NCI-H1436 treated with DMSO at 0.1 percent for 48 hours (cell line): ENCODE results near the gene RNF207.
A peak's percentile ranks its signal among the peaks of the same experiment; 100 is the strongest.

Source experiments
- DNase-seq: peaks from one replicate; lab custom pipeline; 2025; lab: John Stamatoyannopoulos, UW

RNF207 gene

DNA sequence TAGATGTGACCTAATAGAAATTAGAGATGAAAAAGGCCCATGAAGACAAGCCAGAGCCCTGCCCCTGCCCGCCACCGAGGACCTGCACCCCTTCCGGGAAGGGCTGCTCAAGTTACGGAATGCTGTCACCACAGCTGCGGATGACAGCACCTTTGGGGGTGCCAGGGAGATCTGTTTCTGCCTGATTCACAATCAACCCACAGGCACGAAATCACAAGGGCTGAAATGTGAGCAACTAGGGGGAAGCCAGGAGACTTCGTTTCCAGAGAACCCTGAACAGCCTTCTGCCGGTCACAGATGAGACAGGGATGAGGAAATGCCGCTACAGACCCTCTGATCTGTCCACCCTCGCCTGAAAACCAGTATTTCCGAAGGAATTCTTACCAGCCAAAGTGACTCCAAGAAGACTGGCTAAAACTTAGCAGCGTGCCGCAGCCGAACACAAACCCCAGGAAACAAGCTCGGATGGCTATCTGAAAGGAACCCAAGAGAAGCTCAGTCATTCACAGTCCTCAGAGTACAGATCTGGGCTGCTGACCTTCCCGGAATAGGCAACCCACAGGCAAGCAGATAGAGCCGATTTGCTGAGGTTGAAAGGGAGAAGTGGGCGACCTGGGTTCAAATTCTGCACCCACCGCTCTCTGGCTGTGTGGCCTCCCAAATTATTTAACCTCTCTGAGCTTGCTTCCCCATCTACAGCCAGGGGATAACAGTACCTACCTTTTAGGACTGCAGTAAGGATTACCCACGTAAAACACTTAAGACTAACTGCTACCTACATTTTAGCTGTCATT, 28.8 kb downstream of the RNF207 start:
- DNase-seq = no peak

DNA sequence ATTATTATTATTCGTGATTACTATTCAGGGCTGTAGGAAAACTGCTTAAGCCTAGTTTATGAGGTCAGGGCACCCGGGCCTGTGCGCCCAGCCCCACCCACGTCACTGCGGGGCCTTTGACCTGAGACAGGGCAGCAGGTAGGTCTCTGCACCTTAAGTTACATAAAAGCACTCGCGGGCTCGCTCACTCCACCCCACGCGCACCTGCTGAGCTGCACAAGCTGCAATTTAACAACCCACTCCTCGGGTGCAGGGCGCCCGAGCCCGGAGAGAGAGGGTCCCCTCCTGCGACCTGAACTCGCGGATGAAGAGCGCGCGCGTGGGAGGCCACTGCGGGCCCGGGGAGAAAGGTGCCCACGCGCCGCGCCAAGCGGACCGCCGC, 29.4 kb downstream of the RNF207 start:
- DNase-seq = no peak

DNA sequence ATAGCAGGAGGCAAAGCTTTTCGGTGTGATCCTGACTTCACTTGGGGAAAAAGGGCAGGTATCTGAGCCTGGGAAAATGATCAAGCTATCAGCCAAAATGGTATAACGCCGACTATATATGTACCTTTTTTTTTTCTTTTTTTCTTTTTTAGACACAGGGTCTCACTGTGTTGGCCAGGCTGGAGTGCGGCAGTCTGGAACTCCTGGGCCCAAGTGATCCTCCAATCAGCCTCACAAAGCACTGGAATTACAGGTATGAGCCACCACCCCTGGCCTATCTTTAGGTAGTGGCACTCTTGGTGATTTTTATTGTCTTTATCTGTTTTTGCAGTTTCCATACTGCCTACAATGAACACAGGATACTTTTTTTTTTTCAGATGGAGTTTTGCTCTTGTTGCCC, 31.2 kb downstream of the RNF207 start:
- no peak for DNase-seq

DNA sequence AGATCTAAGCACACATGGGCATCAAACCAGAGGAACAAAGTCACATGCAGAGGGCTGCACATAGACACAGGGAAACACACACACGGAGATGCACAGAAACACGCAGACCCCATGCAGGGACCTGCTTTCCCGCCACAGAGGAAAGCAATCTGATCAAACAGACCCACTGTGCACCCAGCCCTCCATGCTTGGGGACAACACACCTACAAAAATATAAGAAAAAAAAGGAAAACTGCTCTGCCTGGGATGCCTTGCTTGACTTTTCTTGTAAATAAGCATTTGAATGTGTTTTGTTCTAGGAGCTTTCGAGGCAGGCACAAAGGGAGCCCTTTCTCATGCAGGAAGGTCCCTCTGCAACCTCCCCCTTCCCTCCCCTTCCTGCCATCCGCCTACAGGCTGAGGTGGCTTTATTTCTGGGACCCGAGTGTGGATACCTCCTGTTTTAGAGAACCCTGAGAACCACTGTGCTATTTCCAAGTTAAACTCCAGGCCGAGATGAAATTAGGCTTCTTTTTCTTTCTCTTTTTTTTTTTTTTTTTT, 33.4 kb downstream of the RNF207 start:
- no peak for DNase-seq

DNA sequence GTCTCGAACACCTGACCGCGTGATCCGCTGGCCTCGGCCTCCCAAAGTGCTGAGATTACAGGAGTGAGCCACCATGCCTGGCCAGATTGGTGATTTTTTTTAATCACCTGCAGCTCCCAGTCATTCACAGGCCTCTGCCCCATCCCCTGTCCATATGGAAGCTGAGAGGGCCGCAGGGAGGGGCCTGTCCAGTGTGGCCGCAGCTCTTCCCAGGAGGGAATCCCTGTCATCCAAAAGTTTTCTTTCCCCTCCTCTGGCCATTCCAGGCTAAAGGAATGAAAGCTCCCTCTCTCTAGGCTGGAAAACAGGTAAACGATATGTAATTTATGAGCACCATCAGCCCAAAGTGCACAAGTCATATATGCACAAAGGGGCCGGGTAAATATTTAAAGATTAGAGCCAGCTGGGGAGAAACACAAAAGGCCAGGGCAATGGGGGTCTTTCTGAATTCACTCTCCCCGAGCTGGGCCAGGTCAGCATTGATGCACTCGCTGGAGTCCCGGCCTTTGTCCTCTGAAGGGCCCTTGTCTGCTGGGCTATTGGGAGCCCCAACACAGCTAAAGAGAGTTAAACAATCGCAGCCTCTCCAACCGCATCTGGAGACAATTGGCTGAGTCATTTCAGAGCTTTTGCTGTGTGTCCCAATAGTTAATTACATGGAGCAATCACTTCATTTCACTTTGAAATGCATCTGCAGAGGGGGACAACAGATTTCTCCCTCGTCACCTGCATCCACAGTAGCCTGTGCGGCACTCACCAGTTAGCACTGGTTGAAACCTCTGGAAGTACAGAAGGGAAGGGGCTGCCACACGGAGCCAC, 34.2 kb downstream of the RNF207 start:
- DNase-seq = peak; percentile 24

DNA sequence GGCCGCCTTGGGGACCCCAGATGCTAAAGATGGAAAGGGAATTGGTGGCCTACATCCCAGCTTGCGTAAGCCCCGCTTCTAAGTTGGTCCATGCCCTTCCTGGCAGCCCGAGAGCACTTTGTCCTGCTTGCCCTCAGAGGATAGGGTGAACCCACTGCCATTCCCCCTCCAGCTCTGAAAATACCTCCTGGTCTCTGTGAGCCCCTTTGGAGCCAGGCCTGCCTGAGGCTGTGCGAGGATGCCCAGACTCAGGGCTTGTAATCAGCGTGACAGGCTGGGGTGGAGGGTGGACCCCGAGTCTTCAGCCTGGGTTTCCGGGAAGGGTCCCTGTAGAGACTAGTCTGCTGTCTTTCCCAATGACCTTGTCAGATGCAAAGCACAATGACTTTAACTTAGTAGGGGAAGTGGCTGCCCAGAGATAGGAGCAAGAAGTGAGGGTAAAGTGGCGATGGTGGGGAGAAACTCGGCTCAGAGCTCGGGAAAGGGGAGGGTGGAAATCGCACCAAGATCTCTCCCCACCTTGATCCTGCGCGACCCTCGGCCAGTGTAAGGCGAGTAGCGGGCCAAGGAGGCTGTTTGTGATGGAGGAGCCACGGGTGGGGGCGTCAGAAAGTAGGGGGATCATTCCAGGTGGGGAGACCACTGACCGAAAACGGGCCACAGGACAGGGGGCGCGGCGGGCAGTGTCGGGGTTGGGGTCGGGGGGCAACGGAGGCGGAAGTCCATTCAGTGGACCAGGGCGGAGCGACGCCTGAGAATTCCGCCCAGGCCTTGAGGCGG, 35.4 kb downstream of the RNF207 start:
- DNase-seq = no peak

DNA sequence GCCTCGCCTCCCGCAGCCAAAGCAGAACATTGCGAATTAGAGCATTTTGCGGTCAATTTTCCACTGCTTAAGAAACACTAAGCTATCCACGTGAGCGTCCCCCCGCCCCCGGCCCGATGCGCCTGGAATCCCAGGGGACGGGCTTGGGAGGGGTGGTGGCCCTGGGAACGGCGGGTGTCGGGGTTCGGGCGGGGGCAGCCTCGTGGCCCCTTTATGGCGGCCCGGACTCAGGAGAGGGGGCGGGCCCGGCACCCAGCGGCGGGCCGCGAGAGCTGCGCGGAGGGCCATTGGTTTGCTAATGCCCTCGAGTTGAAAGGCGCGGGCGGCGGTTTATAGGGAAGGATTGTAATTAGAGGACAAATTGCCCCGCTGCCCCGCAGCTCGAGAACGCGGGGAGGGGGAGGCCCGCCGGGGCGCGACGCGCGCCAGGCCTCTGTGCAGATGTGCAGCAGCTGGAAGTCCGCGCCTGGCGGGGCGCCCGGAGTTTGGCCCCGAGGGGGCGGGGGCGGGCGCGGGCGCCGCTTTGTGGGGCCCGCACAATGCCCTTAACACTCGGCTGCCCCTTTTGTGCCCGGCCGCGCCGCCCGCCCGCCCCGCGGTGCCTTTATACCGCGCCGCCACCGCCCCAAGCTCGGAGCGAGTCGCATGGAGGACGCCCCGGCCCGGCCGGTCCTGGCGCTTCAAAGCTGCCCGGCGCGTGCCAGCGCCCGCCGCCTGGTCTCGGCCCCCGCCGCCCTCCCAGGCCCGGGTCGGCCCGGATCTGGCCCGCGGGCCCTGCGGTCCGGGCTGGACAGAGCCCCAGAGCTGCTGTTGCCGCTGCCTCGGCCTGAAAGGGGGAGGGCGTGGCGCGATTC, 36.2 kb downstream of the RNF207 start:
- no peak for DNase-seq

DNA sequence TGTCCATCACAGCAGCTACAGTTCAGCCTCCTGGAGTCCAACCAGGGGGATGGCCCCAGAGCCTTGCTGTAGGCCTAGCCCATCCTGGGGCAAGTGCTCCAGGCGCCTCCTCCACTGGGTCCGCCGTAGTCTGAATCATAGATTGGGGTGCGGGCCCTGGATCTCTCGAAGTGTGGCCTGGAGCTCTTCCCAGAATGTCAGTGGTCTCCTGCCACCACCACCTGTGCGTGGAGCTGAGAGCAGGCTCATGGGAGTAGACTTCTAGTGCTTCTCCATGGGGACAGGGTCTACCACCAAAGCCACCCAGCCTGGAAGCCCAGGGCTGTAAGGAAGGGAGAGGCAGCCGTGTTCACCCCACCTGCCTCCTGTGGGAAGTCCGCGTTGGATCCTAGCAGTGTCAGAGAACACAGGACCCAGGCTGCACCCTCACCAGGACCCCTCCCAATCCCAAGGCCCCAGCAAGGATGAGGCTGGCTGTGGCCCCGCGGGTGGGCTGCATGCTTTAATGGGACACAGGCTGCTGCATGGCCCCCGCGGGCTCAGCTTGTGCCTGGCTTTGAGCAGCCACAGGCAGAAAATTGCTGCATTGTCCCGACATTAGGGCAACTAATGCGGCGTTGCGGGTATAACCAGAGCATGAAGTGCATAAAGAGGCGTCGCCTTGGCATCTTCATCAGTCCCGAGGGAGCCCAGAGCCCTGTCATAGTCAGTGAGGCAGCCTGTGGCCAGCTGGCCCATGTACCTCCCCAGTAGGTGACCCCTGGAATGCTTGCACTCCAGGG, 37.3 kb downstream of the RNF207 start:
- DNase-seq = no peak

DNA sequence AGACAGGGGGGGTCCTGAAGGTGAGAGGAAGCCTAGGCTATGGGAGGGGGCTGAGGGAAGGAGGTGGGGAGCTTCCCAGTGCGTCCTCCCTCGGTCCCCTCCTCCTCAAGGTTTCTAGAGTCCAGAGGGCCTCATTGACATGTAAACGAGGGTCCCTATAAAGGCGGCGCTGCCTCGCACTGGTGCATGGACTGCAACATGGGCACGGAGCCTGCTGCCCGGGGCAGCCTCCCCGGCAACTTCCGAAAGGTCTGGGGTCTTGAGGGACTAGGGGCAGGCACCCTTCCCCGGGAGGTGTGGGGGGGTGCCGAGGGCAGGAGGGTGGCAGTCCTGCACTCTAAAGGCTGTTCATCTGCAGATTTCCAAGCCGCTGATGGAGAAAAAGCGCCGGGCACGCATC, 38.1 kb downstream of the RNF207 start, which contains the start of gene HES3:
HES3 (plus strand) TSS at position 187 of the 400 bp plus-strand sequence; CDS start at position 374, 187 bp downstream.
- DNase-seq = no peak

DNA sequence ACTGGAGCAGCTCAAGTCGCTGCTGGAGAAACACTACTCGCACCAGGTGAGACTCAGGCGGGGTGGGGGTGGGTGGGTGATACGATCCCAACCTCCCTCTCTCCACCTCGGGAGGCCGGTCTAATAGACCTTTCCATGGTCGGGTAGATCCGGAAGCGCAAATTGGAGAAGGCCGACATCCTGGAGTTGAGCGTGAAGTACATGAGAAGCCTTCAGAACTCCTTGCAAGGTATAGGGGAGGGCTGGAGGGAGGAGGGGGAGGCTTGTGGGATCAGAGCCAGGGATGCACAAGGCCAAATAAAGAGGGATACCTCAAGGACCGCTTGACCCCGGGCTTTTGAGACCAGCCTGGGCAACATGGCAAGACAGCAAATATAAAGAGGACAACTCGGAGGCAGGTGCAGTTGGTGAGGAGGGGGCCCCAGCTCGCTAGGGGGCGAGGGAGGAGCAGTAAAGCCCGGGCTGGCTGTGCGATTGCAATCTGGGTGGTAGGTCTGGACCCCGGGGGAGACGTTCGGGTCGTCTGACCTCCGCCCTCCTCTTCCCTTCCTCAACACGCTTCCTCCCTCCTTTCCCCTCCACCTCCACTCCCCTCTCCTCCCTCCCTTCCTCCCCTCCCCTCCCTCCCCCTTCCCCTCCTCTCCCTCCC, 38.6 kb downstream of the RNF207 start:
- DNase-seq = no peak

DNA sequence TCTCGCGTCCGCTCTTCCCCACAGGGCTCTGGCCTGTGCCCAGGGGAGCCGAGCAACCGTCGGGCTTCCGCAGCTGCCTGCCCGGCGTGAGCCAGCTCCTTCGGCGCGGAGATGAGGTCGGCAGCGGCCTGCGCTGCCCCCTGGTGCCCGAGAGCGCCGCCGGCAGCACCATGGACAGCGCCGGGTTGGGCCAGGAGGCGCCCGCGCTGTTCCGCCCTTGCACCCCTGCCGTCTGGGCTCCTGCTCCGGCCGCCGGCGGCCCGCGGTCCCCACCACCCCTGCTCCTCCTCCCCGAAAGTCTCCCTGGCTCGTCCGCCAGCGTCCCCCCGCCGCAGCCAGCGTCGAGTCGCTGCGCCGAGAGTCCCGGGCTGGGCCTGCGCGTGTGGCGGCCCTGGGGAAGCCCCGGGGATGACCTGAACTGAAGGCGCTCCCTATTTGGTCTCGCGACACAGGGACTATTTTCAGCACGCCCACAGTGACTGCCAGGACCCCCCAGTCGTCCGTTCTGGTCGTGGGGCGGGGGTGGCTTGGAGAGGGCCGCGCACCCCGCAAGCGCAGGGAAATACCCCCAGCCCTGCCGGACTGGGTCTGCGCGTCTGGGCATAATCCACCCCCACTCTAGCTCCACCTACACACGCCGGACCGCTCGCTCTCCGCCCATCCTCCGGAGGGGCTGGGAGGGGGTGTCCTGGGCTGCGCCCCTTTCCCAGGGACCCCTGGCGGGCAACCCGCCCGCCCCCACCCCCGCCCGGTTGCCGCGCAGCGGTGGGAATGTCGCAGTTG, 39.4 kb downstream of the RNF207 start:
- no peak for DNase-seq

DNA sequence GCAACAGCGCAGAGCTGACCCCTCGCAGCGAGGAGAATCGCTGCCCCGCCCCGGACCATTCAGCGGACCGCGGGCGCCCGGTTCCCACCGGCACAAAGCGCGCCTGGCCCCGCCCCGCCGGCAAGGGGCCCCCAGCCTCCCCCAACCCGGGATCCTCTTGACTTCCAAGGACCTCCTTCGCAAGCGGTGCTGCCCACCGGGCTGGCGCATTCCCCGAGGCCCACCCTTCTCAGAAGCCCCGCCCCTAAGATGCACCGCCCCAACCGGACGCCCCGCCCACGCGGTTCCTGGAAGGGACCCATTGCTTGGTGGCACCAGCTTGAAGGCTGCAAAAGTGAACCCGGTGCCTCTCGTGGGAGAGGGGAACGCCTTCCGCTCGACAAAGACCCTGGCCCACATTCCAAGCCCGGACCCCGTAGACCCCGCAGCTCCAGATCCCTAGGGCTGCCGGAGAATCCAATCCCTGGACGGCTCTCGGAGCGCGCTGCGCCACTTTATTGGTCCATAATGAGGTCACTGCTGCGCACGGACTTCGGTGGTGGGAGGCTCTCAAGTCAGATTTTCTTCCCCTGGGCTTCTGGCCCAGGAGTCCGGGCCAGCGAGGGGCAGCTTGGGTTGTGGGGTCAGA, 40.1 kb downstream of the RNF207 start:
- DNase-seq = no peak

DNA sequence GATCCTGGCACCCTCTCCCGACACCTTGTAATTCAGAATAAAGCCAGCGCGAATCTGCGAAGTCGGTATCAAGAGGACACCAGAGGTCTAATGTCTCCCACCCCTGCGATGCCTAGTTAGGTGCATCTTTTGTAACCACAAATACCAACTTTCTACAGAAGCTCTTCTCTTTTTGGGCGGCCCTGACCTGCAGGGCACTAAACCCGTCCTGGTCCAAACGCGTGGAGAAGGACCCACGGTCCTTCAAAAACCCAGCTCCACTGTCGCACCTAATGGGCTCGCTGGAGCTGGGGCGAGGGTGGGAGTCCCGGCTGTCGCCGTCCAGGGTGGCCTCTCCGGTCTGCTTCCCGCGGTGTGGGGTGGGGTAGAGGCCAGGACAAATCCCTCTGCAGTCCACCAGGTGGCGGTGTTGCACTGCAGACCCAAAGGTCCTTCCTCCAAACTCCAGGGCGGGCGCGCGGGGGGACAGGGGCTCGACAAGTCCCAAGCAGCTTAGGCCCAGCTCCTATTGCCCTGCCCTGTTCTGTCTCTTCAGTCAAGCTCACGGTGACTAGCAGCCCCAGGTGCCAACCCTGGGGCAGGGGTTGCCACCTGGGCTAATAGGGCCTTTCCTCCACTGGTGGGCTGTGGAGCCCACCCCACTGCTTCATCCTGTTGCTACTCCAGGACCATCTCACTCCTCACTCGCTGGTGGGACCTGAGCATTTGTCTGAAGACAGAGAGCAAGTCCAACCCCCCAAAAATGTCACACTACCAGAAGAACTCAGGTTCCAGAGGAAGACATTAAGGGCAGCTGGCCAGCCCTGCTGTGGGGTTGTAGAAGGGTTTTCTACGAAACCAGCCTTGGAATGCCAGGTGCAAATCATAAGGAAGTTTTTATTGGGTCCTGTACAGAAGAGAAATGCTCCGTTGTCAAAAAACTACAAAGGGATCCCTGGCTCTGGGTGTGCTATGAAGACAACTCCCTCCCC, 40.9 kb downstream of the RNF207 start:
- DNase-seq = no peak

DNA sequence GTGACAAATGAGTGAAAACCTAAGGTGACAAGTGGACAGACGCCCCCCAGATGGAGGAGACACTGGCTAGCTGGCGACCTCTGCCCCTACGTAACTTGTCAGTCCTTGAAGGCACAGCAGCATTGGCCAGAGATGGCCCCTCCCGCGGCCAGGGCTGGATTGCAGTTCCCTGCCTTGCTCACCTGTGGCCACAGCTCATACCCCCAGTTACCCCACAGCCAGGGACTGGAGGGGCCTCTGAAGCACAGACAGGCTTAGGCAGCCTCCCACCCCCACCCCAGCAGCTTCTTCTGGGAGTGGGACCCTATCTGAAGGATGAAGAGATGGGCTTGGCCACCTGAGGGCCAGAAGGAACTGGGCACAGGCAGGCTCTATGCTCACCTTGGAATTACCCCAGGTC, 41.7 kb downstream of the RNF207 start:
- DNase-seq = no peak

DNA sequence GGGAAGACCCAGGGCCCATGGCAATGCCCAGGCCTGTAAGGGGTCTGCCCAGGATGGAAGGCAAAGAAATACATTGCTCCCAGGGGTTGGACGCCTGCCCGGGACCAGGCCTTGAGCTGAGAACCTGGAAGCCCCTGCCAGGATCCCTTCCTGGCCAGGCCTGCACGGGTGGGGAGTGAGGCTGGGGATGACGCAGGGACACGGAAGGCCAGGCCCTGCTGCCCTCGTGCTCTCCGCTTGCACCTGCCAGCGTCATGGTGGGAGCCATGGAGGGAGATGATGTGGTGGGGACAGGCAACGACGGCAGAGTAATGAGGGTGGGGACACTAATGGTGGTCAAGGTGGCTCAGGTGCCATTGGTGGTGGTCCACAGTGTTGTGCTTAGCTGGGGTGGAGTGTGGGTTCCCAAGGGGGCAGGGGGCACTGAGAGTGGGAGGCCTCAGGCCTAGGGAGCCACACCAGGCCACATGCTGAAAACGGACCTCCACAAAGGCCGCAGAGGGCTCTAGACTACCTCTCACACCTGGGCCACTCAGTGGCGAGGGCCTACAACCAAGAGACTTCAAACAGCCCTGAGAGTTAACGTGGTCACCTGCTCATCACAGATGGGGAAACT, 42.4 kb downstream of the RNF207 start:
- DNase-seq = no peak

DNA sequence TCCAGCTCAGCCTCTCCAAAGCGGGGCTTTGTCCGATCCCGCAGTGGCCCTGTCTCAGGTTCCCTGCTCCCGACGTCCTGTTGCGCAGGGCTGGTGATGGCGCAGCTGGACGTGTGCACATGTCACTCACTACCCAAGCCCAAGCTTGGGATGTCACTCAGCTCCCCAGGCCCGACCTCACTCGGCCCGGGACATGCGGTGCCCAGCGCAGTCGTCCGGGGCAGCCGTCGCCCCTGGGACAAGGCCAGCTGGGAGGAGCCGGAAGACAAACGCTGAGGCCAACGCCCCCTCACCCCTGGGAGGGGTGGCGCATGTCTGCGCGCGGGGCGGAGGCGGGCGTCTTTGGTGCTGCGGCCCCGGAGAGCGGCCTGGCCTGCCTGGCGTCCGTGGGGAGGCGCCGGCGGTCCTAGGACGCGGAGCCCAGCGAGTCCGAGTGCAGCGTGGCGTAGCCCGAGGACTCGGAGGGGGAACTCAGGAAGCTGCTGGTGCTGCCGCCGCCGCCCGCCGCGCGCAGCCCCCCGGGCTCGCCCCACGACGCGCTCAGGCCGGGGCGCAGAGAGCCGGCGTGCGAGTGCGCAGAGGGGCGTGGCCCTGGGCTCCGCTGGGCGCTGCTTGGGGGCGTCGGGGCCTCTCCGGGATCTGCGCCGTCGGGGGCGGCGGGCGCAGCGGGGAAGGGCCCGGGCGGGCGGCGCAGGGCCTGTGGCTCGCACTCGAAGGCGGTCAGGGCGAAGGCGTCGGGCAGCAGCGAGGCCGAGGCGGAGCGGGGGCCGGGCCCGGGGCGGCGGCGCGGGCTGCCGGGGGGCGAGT, 43.2 kb downstream of the RNF207 start:
- DNase-seq = no peak
